Stimulated activated CD8-positive, alpha-beta memory T cell treated with anti-CD3 and anti-CD28 coated beads, Interleukin-4, amount 100 ng/mL, for 1 hour (primary cell): ENCODE measurements around the gene STK32C.
"Not testable (repeated sequence)": the region's sequence is repeated elsewhere in the genome, so short reads cannot be mapped to it uniquely, and the experiment has no call there.

ENCODE experiments used
- DNase-seq, 2 donors: peaks; one replicate each; pipeline ENCODE4 v3.0.0-alpha.2; 2020; ENCODE audit warnings: low read depth in 2 of 2, low spot score in 1 of 2

STK32C gene

DNA sequence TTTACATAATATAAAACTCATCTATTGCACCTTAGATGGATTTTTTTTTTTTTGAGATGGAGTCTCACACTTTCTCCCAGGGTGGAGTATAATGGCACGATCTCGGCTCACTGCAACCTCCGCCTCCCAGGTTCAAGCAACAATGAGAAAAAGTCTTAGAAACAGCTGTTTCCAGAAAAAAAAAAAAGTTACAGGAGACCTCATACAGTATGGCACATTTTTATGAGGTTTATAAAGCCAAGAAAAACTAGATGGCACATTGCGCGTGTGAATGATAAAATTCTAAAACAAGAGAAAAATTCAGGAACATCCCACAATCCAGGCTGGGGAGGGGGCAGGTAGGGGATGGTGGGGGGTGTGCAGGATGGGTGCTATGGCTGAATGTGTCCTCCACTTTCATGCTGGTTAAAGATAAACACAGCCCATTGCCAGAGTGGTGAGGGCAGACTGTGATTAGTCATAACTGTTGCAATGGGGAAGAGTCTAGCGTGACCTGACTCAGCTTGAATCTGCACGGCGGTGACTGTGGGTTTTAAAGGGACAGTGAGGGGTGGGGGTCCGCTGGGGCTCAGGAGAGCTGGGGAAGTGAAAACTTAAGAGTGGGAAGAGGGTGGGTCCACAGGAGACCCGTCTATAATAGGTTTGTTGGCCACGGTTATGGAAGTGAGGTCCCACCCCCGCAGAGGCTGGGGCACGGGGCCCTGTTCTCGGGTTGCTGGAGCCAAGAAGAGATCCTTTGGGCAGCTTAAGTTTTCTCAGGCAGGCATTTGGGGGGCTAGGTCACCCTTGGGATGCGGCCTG, 12.3 kb upstream of the STK32C start:
- no peak for DNase-seq

DNA sequence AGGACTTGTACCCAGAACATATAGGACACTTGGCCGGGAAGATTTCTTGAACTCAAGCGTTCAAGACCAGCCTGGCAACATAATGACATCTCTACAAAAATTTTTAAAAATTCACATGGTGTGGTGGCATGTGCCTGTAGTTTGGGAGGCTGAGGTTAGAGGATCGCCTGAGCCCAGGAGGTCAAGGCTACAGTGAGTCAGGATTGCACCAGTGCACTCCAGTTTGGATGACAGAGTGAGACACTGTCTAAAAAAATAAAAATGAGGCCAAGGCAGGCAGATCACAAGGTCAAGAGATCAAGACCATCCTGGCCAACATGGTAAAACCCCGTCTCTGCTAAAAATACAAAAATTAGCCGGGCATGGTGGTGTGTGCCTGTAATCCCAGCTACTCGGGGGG, 9.7 kb upstream of the STK32C start:
- DNase-seq: not testable (repeated sequence)

DNA sequence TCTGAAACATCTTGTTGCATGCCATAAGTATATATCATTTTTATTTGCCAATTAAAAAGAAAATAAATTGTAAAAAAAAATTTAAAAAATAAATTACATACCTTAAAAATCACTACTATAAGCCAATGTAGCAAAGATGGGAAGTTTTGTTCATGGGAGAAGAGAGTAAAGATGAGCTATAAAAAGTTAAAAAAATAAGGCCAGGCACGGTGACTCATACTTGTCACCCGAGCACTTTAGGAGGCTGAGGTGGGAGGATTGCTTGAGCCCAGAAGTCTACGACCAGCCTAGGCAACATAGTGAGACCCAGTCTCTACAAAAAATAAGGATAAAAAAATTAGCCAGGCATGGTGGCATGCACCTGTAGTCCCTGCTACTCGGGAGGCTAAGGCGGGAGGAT, 8.4 kb upstream of the STK32C start:
- no peak for DNase-seq

DNA sequence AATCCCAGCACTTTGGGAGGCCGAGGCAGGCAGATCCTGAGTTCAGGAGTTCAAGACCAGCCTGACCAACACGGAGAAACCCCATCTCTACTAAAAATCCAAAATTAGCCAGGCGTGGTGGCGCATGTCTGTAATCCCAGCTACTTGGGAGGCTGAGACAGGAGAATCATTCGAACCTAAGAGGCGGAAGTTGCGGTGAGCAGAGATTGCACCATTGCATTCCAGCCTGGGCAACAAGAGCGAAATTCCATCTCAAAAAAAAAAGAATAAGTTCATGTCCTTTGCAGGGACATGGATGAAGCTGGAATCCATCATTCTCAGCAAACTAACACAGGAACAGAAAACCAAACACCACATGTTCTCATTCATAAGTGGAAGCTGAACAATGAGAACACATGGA, 7.1 kb upstream of the STK32C start:
- DNase-seq: not testable (repeated sequence)

DNA sequence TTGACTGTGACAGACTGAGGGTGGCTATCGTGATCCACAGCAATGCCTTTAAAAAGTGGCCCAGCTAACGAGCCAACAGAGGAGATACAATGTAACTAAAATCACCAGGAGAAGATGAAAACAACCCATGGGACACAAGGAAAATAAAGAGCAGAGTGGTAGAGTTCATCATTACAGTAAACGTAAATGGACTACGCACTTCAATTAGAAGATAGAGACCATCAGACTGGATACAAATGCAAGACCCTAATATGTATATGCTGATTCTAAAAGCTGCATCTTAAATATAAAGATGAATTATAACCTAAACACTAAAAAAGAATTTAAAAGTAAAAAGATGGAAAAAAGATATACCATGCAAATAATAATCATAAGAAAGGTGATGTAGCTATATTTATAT, 6.6 kb upstream of the STK32C start:
- no peak for DNase-seq

DNA sequence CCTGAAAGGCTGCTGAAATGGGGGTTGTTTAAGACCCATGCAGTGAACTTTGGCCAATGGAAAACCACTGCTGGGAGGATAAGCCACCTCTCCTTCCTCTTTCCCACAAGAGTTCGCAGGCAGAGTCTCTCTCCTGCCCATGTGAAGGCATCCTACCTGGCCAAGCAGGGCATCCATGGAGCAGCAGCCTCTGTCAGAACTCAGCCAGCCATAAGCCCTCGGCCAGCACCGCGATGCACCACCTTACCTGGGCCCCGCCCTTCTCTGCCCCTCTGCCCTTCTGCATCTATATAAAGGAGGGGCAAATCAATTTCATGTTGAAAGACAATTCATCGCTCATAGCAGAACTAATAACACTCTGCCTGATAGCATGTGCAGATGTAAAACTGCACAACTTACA, 6.1 kb upstream of the STK32C start:
- DNase-seq: no peak

DNA sequence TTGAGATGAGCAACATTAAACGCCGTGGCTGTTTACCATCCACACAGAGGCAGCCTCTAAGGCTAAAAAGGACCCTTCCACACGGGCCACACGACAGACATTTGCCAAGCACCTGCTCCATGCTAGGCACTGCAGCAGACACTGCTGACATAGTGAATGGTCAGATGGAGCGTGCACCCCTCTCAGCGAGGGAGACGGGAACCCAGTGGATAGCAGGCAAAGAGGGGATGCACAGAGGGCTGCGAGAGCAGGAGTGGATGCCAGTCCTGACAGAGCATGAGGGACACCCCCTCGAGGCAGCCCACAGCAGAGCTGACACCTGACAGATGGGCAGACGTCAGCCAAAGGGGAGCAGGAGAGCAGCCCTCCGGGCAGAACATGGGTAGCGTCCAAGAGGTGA, 5.6 kb upstream of the STK32C start:
- no peak for DNase-seq

DNA sequence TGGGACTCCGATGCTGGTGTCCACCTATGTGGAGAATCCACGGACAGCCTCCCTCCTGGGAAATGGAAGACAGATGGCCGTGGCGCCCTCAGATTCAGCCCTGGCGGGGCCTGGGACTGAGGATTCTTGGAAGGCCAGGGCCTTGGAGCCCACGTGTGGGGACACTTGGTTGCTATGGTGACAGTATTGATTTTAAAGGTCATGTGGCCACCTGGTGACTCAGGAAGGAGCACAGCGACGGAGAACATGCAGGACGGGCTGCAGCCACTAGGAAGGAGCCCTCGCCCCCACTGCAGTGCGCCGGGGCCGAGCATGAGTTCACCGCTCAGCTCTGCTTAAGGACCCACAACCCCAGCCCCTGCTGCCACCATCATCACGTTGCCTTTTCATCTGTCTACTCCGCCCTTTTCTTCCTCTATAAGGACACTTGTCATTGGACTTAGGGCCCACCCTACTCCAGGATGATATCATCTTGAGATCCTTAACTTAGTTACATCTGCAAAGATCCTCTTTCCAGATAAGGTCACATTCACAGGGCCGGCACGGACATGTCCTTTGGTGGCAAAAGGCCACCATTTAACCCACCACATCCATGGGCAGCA, 3.7 kb upstream of the STK32C start:
- DNase-seq: no peak

DNA sequence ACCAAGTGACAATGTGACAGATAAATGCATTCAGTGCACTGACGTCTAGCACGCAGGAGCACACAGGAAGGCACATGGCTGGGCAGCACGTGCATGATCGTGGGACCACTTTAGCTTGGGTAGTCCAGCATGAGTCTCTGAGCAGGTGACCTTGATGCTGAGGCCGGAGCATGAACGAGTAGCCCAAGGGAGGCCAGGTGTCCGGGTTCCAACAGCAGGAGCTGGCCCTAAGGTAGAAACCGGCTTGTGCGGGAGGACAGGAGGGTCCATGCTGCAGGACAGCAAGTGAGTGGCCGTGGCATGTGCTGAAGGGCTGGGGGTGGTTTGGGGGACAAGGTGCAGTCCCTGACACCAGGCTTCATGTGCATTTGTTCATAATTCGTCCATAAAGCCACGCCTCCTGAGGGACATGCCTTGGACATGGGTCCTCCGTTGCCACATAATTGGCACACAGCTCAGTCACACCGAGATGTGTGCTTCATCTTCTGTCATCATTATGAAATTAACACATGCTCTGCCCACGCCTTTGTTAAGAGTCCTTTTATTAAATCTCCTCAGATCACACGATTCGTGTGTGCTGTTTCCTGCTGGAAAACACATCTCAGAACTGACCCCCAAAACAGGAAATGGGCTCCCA, 3.1 kb upstream of the STK32C start:
- no peak for DNase-seq

DNA sequence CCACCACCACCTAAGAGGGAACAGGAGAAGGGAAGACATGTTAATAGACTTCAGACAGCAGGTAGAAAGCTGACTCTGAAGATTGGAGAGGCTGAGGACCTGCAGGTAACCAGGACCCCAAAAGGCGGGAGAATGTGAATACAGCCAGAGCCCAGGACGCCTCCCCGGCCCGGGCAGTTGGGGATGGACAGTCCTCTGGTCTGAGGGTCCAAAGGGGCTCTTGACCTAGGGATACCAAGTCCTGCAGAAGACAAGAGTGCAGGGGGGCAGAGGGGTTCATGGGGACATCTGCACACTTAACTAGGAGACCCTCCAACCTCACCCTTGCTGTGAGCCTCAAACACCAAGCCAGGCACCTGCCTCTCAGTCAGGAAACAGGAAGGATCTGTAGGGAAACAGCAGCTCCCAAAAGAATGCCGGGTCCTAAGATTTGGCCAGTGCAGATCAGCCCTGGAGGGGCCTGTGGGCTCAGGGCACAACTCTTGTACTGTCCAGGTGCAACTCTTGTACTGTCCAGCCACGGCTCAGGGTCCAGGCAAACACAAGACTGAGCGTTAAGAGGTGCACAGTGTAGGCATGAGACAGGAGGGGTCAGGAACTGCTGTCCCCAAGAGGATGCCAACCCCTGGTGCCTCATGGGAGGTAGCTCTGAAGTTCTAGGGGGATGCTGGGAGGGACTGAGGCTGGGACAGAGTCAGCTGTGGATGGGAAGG, 2.3 kb upstream of the STK32C start:
- DNase-seq: no peak

DNA sequence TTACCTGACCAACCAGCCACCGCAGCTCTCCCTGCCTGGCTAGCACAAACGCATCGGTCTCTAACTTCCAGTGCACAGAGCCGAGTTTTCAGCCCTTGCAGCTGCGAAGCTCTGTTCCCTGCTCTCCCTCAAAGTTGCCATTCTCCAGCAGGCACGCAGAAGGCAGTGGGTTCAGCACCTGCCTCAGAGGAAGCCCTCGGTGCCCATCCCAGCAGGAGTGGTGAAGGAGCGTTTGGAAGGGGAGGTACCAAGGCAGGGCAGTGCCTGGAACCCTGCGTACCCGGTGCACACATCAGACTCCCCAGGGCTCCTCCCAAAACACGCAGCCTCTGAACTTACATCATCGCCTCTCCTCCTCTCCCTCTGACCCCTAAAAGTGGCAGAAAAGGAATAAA, 1.7 kb upstream of the STK32C start:
- DNase-seq: no peak

DNA sequence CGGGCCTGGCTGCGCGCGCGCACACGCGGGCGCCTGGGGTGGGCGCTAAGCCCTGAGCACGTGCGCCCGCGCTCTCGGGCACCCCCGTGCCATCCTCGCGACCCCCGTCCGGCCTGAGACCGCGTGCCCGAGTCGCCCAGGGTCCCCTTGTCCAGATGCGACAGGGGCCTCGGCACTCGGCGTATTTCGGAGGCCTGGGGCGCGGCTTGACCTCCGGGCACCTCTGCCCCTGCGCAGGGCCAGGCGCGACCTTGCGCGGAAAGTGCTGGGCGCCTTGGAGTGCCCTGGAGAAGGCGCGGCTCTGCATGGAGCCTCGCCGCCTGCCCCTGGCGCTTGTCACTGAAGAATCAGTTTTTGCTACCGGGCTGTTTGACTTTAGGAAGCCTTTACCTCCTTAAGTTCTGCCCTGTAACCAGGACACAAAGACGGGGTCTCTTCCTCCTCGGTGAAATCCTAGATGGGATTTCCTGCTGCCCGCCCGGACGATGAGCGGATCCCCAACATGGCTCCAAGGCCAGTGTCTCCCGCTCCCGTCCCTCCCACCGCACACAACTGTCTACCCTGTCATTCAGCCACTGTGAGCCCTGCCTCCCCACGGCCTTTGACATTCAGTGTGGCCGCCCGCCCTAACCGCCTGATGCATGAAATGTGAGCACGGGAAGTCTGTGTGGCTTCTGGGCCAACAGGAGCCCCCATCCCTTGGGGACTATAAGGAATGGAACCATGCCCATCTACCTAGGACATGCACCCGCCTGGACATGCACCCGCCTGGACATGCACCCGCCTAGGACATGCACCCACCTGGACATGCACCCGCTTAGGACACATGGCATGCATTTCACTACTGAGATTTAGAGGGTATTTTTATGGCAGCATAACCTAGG, 1.1 kb upstream of the STK32C start:
- no peak for DNase-seq

DNA sequence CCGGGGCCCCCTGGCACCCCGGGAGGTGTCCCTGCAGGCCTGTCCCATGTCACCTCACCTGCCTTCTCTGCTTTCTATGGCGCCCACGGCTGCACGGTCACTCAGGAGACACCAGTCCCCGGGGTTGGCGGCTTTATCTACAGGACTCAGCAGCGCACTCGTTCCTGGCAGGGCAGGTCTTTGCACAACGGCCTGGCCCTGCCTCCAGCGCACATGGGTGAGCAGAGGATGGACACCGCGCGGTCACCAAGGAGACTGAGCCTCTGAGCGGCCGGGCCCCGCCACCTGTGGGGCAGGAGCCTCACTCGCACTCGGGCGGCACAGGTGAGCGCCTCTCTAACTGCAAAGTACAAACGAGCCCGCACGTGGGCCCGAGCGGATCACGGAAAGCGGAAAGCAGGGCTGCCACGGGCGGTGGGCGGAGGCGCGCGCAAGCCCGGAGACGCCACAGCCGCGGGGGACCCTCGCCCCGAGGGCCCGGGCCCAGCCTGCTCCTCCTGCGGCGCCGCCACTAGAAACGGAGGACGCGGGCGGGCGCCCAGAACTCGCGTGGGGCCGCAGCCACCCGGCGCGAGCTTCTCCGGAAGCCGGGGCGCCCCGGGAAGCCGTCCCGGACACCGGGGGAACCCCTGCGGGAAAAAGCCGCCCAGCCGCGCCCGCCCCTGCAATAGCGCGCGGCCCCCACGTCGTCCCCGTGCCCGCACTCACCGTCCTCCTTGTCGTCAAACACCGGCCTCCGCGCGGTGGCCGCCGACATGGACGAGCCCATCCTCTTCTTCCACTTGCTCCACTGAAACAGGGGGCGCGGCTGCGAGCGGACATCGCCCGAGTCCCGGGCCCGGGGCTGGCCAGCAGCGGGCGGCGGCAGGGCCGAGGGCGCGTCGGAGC, 642 bp downstream of the STK32C start:
- no peak for DNase-seq

DNA sequence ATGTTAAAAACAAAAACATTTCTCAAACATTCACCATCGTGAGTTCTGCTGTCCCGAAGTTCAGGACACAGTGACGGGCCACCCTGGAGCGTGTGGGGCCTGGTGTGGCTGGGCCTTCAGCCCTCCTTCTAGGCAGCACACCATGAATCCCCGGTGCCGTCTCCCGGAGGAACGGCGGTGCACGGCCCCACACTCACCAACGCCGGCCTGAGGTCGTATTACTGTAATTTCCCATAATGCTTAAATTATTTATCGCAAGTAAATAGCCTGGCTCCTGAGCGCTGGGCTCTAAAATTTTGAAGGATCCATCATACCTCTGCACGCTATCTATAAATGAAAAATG, 1.4 kb downstream of the STK32C start:
- DNase-seq: no peak

DNA sequence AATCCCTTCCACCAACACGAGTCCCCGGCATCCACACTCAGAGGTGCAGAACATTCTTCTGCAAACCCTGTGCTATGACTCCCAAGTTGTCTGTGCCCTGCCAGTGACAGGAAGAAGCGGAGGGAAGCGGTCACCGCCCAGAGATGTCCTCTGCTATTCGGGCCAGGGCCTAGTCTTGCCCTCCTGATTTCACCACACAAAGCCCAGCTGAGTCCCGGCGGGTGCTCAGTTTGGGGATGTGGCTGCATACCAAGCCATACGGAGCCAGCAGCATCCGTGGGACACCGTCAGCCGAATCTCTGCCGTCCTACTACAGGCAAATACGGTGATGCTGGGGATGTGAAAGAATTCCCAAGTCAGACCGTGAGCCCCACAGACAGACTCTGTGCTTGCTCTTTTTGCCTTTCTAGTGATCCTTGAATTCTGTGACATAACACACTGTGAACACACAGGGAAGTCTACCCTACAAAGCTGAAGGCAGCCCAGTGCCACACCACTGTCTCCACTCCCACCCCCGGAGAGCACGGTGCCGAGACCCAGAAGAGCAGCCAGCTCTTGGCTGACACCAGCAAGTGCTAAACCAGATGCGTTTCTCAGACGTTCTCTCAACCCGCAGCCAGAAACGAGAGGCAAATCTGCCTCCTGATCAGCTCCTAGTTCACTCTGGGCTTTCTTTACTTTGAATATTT, 2.0 kb downstream of the STK32C start:
- DNase-seq: no peak

DNA sequence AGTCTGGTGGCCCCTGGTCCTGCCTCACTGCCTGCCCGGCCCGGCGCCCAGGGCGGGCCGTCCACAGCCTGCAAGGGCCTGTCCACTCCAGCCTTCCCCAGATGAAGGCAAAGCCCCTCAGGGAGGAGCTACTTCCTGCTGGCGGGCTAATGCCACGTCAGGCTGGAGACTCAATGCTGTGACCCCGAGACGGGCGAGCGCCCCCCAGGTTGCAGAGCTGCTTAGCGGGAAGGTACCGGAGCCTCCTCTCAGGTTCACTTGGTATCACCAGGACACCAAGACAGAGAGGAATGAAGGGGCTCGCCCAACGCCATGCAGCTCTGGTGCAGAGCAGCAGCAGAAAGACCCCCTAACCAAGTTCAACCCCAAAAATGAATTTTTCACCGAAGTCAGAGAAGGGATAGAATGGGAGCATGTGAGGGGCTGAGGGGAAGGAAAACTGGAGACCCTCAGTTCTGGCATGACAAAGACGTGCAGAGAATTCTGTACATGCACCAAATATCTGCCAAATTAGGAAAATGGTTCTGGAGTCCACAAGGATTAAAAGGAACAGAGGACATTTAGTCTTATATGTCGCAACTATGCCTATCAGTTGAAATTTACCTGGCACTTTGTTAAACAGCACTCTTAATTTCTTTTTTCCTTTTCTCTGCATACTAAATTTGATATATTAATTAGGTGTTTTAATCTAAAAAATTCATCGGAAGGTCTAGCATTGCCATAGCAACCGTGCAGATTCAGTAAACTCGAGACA, 2.8 kb downstream of the STK32C start:
- DNase-seq: no peak

DNA sequence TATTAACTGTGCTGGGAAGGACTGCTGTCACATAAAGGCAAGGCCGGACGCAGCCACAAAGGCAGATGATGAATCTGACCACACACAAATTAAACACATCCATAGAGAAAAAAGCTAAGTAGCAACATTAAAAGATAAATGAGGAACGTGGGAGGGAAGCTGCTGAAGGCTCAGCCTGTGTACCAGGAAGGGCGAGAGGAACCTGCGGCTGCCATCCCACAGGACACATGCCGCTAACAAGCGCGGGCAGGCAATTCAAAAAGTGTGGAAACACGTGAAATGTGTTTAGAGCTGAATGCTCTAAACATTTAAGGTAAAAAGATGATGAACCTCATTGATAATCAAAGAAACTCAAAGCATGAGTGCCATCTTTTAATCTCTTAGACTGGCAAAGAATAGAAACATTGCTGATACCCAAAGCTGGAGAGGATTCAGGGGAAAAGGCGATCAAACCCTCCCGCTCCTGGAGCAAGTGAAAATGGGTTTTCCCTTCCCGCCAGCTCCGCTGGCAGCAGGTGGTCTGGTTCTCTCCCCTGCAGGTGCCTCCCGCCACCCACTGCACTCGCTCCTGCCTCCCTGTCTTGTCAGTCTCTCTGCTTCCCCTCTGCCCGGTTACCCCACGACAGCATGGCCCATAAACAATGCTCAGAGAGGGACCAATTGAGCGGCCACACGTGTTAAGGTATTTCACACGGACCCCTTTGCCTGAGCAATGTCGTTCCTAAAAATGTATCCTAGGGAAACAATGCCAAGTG, 4.2 kb downstream of the STK32C start:
- no peak for DNase-seq
